OCI-LY1 (cell line): ENCODE results near the gene AP3D1.

Experiments
- H2AFZ ChIP-seq: fragments of 200-600 bp; sonication (generic), shearing (Covaris generic); 2 replicates; pipeline ENCODE4 v1.6.0; 2014; ENCODE audit warnings: antibody characterized with exemption, mild to moderate bottlenecking, low read length
- H3F3A ChIP-seq: fragments of 200-600 bp; sonication (generic), shearing (Covaris generic); 2 replicates; pipeline ENCODE4 v1.6.0; 2014; ENCODE audit warnings: mild to moderate bottlenecking, antibody characterized with exemption, low read length, moderate library complexity; ENCODE audit not compliant: insufficient read depth
- H3K27ac ChIP-seq: fragments of 200-600 bp; sonication (generic); 2 replicates; pipeline ENCODE4 v1.5.1; 2014; ENCODE audit warnings: low read length, mixed run types, mild to moderate bottlenecking, low read depth; ENCODE audit not compliant: poor library complexity, severe bottlenecking
- H3K27me3 ChIP-seq: fragments of 200-600 bp; sonication (generic); 2 replicates; pipeline ENCODE4 v1.6.0; 2014; ENCODE audit warnings: antibody characterized with exemption, mild to moderate bottlenecking, low read length, moderate library complexity; ENCODE audit not compliant: insufficient read depth
- H3K36me3 ChIP-seq: fragments of 200-600 bp; sonication (generic); 2 replicates; pipeline ENCODE4 v1.6.1; 2014; ENCODE audit warnings: mild to moderate bottlenecking, antibody characterized with exemption, low read length, moderate library complexity, mixed read lengths; ENCODE audit not compliant: insufficient read depth
- H3K4me1 ChIP-seq: fragments of 200-600 bp; sonication (generic); 2 replicates; pipeline ENCODE4 v1.5.1; 2014; ENCODE audit warnings: mild to moderate bottlenecking, low read length, moderate library complexity; ENCODE audit not compliant: insufficient read depth, severe bottlenecking
- H3K4me2 ChIP-seq: fragments of 200-600 bp; sonication (generic), shearing (Covaris generic); 2 replicates; pipeline ENCODE4 v1.6.1; 2014; ENCODE audit warnings: low read length
- H3K4me3 ChIP-seq: fragments of 200-600 bp; sonication (generic); 2 replicates; pipeline ENCODE4 v1.5.1; 2014; ENCODE audit warnings: low read length, low read depth, mild to moderate bottlenecking, mixed read lengths; ENCODE audit not compliant: poor library complexity, severe bottlenecking
- H3K79me2 ChIP-seq: fragments of 200-600 bp; shearing (Covaris generic); 2 replicates; pipeline ENCODE4 v1.6.1; 2016; ENCODE audit warnings: mixed run types, low read length, mixed read lengths; ENCODE audit not compliant: insufficient read depth
- H3K9ac ChIP-seq: fragments of 200-600 bp; sonication (generic), shearing (Covaris generic); 2 replicates; pipeline ENCODE4 v1.6.1; 2014; ENCODE audit warnings: mild to moderate bottlenecking, low read length, mixed read lengths
- H3K9me2 ChIP-seq: fragments of 200-600 bp; sonication (generic), shearing (Covaris generic); 2 replicates; pipeline ENCODE4 v1.6.1; 2014; ENCODE audit warnings: low read depth, mild to moderate bottlenecking, low read length, mixed read lengths
- H3K9me3 ChIP-seq: fragments of 200-600 bp; shearing (Covaris generic); 2 replicates; pipeline ENCODE4 v1.6.1; 2014; ENCODE audit warnings: low read length, mixed read lengths
- H4K20me1 ChIP-seq: fragments of 200-600 bp; sonication (generic), shearing (Covaris generic); 2 replicates; pipeline ENCODE4 v1.6.0; 2016; ENCODE audit warnings: mild to moderate bottlenecking, low read length; ENCODE audit not compliant: insufficient read depth
- CTCF ChIP-seq: fragments of 200-600 bp; sonication (generic), shearing (Covaris generic); IDR thresholded peaks from 2 replicates; pipeline ENCODE4 v1.5.1; 2017; ENCODE audit warnings: mild to moderate bottlenecking, antibody characterized with exemption, low read length, moderate library complexity, mixed read lengths
- EZH2 ChIP-seq: fragments of 200-600 bp; sonication (generic), shearing (Covaris generic); IDR thresholded peaks from 2 replicates; pipeline ENCODE4 v1.8.0; 2017; ENCODE audit warnings: borderline replicate concordance, mixed run types, mild to moderate bottlenecking, antibody characterized with exemption, low read length, moderate library complexity, mixed read lengths

AP3D1 gene

DNA sequence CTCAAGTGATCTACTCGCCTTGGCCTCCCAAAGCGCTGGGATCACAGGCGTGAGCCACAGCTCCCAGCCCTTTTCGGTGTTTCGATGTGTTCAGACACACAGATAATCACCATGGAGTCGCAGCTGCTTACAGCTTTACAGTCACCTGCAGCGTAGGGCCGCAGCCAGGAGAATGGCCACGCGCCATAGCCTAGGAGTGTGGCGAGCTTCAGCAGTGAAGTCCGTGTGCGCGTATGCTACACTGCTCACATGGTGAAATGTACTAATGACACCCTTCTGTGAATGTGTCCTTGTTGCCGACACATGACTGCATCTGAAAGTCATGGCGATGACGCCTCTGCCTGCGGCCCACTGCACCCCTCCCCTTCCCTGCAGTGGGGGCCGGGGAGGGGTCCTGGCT lies 23.6 kb downstream of the AP3D1 start:
- no peaks in the 10 kb centered on the region for H3K79me2 ChIP-seq
- no peaks in the 10 kb centered on the region for H3K9me3 ChIP-seq
- no peak overlapping the region for H3K9ac ChIP-seq
- no peaks in the 10 kb centered on the region for H3K27me3 ChIP-seq
- no peak overlapping the region for H3K4me3 ChIP-seq
- no peaks in the 10 kb centered on the region for H3K9me2 ChIP-seq
- peaks cover 20% of the 10 kb centered on the region for H3K36me3 ChIP-seq
- TF ChIP-seq EZH2 (no peak), CTCF (no peak)
- H3K4me2 ChIP-seq, result no peak overlapping the region
- no peaks in the 10 kb centered on the region for H3F3A ChIP-seq
- H2AFZ ChIP-seq, result no peak overlapping the region
- no peaks in the 10 kb centered on the region for H4K20me1 ChIP-seq
- H3K4me1 ChIP-seq, result no peaks in the 10 kb centered on the region
- H3K27ac ChIP-seq, result no peak overlapping the region

- H2AFZ ChIP-seq, result no peak overlapping the region
- no peaks in the 10 kb centered on the region for H3K4me1 ChIP-seq
- TF ChIP-seq EZH2 (no peak), CTCF (no peak)
- no peak overlapping the region for H3K4me2 ChIP-seq
- H3K27me3 ChIP-seq, result no peaks in the 10 kb centered on the region
- H4K20me1 ChIP-seq, result no peaks in the 10 kb centered on the region
- H3K27ac ChIP-seq, result no peak overlapping the region
- H3K79me2 ChIP-seq, result no peaks in the 10 kb centered on the region
- no peaks in the 10 kb centered on the region for H3F3A ChIP-seq
- no peak overlapping the region for H3K9ac ChIP-seq
- H3K9me3 ChIP-seq, result no peaks in the 10 kb centered on the region
- H3K4me3 ChIP-seq, result no peak overlapping the region
- no peaks in the 10 kb centered on the region for H3K9me2 ChIP-seq
- H3K36me3 ChIP-seq, result peaks cover 18% of the 10 kb centered on the region
Measured at GRCh38 chr19:2126879-2127518, 24.4 kb downstream of the AP3D1 start.

- TF ChIP-seq CTCF (no peak), EZH2 (no peak)
- H3K79me2 ChIP-seq, result no peaks in the 10 kb centered on the region
- no peaks in the 10 kb centered on the region for H4K20me1 ChIP-seq
- peaks cover 25% of the 10 kb centered on the region for H3K36me3 ChIP-seq
- no peak overlapping the region for H3K4me3 ChIP-seq
- no peak overlapping the region for H3K27ac ChIP-seq
- H3K27me3 ChIP-seq, result no peaks in the 10 kb centered on the region
- no peak overlapping the region for H3K9ac ChIP-seq
- no peak overlapping the region for H3K4me2 ChIP-seq
- H3K9me2 ChIP-seq, result no peaks in the 10 kb centered on the region
- no peaks in the 10 kb centered on the region for H3K4me1 ChIP-seq
- no peak overlapping the region for H2AFZ ChIP-seq
- no peaks in the 10 kb centered on the region for H3K9me3 ChIP-seq
- no peaks in the 10 kb centered on the region for H3F3A ChIP-seq
Measured at GRCh38 chr19:2123682-2124387, 27.5 kb downstream of the AP3D1 start.
